DOHH2 (cell line): ENCODE results near the gene P3H2.

ENCODE experiments used
- H3F3A ChIP-seq: fragments of 200-600 bp; sonication (generic), shearing (Covaris generic); 2 replicates; pipeline ENCODE4 v1.6.0; 2016; ENCODE audit warnings: antibody characterized with exemption, mild to moderate bottlenecking; ENCODE audit not compliant: control insufficient read depth, insufficient read depth
- H3K27ac ChIP-seq: fragments of 200-600 bp; sonication (generic); 2 replicates; pipeline ENCODE4 v1.5.1; 2014; ENCODE audit warnings: low read depth, mild to moderate bottlenecking, low read length, moderate library complexity
- H3K27me3 ChIP-seq: fragments of 200-600 bp; sonication (generic); 2 replicates; pipeline ENCODE4 v1.6.1; 2014; ENCODE audit warnings: mild to moderate bottlenecking, low read length, mixed read lengths; ENCODE audit not compliant: control insufficient read depth
- H3K36me3 ChIP-seq: fragments of 200-600 bp; sonication (generic); 2 replicates; pipeline ENCODE4 v1.6.1; 2014; ENCODE audit warnings: mild to moderate bottlenecking, low read length, moderate library complexity, mixed read lengths; ENCODE audit not compliant: control insufficient read depth
- H3K4me1 ChIP-seq: fragments of 200-600 bp; sonication (generic); 2 replicates; pipeline ENCODE4 v1.6.1; 2014; ENCODE audit warnings: mild to moderate bottlenecking, low read length, mixed read lengths; ENCODE audit not compliant: control insufficient read depth
- H3K4me2 ChIP-seq: fragments of 200-600 bp; sonication (generic); 2 replicates; pipeline ENCODE4 v1.6.0; 2014; ENCODE audit warnings: mild to moderate bottlenecking, low read length, moderate library complexity
- H3K4me3 ChIP-seq: fragments of 200-600 bp; sonication (generic); 2 replicates; pipeline ENCODE4 v1.5.1; 2014; ENCODE audit warnings: mild to moderate bottlenecking, low read length, mixed read lengths
- H3K79me2 ChIP-seq: fragments of 200-600 bp; sonication (generic); 2 replicates; pipeline ENCODE4 v1.6.1; 2014; ENCODE audit warnings: mild to moderate bottlenecking, low read length, mixed read lengths; ENCODE audit not compliant: control insufficient read depth
- H3K9me2 ChIP-seq: fragments of 200-600 bp; sonication (generic); replicated peaks from 2 replicates; pipeline ENCODE4 v1.6.1; 2014; ENCODE audit warnings: mild to moderate bottlenecking, low read length, mixed read lengths; ENCODE audit not compliant: control insufficient read depth
- H3K9me3 ChIP-seq: fragments of 200-600 bp; sonication (generic); 2 replicates; pipeline ENCODE4 v1.6.1; 2014; ENCODE audit warnings: antibody characterized with exemption, low read length, mixed read lengths; ENCODE audit not compliant: control insufficient read depth, insufficient read depth
- H4K20me1 ChIP-seq: fragments of 200-600 bp; sonication (generic); 2 replicates; pipeline ENCODE4 v1.6.0; 2014; ENCODE audit warnings: low read depth, mild to moderate bottlenecking, antibody characterized with exemption, low read length, moderate library complexity; ENCODE audit not compliant: control insufficient read depth, insufficient read depth
- EZH2phosphoT487 ChIP-seq: fragments of 200-600 bp; sonication (generic); IDR thresholded peaks from 2 replicates; pipeline ENCODE4 v1.6.1; 2017; ENCODE audit warnings: borderline replicate concordance, mild to moderate bottlenecking, antibody characterized with exemption, low read length, moderate library complexity, mixed read lengths
- TF ChIP-seq, protein P1 (sequence below): fragments of 200-600 bp; sonication (generic); IDR thresholded peaks from one replicate; pipeline ENCODE4 v1.5.1; 2014; ENCODE audit warnings: antibody characterized with exemption, mild to moderate bottlenecking, low read depth, low read length; ENCODE audit not compliant: poor library complexity, severe bottlenecking

P3H2 gene

GRCh38 chr3:190119461-190120268, 1.0 kb downstream of the P3H2 start:
- Histone ChIP-seq H3K9me3 (no peaks in the 10 kb centered on the region), H3K79me2 (no peaks in the 10 kb centered on the region), H3K36me3 (no peaks in the 10 kb centered on the region), H3F3A (no peaks in the 10 kb centered on the region), H3K4me2 (no peak overlapping the region), H3K27ac (no peak overlapping the region), H3K4me1 (no peaks in the 10 kb centered on the region), H4K20me1 (no peaks in the 10 kb centered on the region), H3K27me3 (no peaks in the 10 kb centered on the region), H3K9me2 (no peaks in the 10 kb centered on the region), H3K4me3 (no peak overlapping the region)
- TF ChIP-seq, protein P1, sequence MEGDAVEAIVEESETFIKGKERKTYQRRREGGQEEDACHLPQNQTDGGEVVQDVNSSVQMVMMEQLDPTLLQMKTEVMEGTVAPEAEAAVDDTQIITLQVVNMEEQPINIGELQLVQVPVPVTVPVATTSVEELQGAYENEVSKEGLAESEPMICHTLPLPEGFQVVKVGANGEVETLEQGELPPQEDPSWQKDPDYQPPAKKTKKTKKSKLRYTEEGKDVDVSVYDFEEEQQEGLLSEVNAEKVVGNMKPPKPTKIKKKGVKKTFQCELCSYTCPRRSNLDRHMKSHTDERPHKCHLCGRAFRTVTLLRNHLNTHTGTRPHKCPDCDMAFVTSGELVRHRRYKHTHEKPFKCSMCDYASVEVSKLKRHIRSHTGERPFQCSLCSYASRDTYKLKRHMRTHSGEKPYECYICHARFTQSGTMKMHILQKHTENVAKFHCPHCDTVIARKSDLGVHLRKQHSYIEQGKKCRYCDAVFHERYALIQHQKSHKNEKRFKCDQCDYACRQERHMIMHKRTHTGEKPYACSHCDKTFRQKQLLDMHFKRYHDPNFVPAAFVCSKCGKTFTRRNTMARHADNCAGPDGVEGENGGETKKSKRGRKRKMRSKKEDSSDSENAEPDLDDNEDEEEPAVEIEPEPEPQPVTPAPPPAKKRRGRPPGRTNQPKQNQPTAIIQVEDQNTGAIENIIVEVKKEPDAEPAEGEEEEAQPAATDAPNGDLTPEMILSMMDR = no peak
- TF ChIP-seq EZH2phosphoT487 = no peak

- Histone ChIP-seq H3K79me2 (no peaks in the 10 kb centered on the region), H3K27ac (no peak overlapping the region), H3K27me3 (no peaks in the 10 kb centered on the region), H3K4me2 (no peak overlapping the region), H3K4me1 (no peaks in the 10 kb centered on the region), H3K9me2 (no peaks in the 10 kb centered on the region), H3F3A (no peaks in the 10 kb centered on the region), H3K9me3 (no peaks in the 10 kb centered on the region), H4K20me1 (no peaks in the 10 kb centered on the region), H3K4me3 (no peak overlapping the region), H3K36me3 (no peaks in the 10 kb centered on the region)
- TF ChIP-seq EZH2phosphoT487 = no peak
- TF ChIP-seq, protein P1 = no peak
These were observed 2.3 kb downstream of the P3H2 start for GRCh38 chr3:190118438-190118837.

DNA sequence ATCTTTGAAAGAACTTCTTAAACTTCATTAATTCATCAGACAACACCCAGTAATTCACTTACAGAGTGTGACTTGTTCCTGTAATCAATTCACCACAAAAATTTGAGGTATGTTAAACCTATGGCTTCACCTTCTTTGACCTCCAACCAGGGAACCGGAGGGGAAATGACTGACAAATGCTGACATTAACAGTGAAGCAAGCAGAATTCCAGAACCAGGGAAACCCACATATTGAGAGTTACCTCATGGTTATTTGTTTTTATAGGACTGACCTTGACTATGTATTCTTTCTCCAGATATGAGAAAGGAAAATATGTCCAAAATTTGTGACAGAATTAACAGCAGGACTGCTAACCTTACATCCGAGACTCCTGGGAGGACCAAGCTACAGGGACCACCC, 2.7 kb downstream of the P3H2 start:
- H3K4me2 ChIP-seq = no peak overlapping the region
- no peaks in the 10 kb centered on the region for H3K9me2 ChIP-seq
- no peaks in the 10 kb centered on the region for H3K36me3 ChIP-seq
- H3K4me3 ChIP-seq = no peak overlapping the region
- H3K27me3 ChIP-seq = no peaks in the 10 kb centered on the region
- H3K79me2 ChIP-seq = no peaks in the 10 kb centered on the region
- H3K27ac ChIP-seq = no peak overlapping the region
- TF ChIP-seq, protein P1 = no peak
- no peak for TF ChIP-seq EZH2phosphoT487
- no peaks in the 10 kb centered on the region for H3K9me3 ChIP-seq
- no peaks in the 10 kb centered on the region for H3F3A ChIP-seq
- no peaks in the 10 kb centered on the region for H4K20me1 ChIP-seq
- no peaks in the 10 kb centered on the region for H3K4me1 ChIP-seq
